Measurements from ENCODE around the gene TRIO.

TRIO gene

DNA sequence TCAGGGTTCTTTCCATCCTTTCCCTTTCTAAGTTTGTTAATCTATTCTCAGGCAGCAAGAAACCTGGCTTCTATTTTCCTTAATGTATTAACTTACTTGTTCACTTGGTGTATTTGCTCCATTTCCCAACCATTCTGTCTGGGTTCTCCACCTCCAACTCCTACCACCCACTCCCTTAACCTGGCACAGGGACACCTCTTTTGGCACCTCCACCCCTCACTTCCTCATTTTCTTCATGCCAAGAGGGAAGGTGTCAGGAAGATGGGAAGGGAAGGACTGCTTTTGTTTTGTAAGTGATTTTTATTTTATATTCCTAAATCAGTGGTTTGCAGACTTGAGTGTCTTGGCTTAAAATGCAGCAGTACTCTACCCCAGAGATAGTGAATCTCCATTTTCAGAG, 166.1 kb downstream of the TRIO start:
- no peak for DNase-seq (ENCODE audit: low read depth in 2 of 2)
- TF ChIP-seq, protein P1, sequence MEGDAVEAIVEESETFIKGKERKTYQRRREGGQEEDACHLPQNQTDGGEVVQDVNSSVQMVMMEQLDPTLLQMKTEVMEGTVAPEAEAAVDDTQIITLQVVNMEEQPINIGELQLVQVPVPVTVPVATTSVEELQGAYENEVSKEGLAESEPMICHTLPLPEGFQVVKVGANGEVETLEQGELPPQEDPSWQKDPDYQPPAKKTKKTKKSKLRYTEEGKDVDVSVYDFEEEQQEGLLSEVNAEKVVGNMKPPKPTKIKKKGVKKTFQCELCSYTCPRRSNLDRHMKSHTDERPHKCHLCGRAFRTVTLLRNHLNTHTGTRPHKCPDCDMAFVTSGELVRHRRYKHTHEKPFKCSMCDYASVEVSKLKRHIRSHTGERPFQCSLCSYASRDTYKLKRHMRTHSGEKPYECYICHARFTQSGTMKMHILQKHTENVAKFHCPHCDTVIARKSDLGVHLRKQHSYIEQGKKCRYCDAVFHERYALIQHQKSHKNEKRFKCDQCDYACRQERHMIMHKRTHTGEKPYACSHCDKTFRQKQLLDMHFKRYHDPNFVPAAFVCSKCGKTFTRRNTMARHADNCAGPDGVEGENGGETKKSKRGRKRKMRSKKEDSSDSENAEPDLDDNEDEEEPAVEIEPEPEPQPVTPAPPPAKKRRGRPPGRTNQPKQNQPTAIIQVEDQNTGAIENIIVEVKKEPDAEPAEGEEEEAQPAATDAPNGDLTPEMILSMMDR (IDR thresholded peaks at IDR 0.05; ENCODE audit: low read depth, low read length), result no peak
- H3K4me3 ChIP-seq (replicated peaks in 1 of 2; ENCODE audit: low read depth in 2 of 2, low read length in 2 of 2), result no peak overlapping the region

DNA sequence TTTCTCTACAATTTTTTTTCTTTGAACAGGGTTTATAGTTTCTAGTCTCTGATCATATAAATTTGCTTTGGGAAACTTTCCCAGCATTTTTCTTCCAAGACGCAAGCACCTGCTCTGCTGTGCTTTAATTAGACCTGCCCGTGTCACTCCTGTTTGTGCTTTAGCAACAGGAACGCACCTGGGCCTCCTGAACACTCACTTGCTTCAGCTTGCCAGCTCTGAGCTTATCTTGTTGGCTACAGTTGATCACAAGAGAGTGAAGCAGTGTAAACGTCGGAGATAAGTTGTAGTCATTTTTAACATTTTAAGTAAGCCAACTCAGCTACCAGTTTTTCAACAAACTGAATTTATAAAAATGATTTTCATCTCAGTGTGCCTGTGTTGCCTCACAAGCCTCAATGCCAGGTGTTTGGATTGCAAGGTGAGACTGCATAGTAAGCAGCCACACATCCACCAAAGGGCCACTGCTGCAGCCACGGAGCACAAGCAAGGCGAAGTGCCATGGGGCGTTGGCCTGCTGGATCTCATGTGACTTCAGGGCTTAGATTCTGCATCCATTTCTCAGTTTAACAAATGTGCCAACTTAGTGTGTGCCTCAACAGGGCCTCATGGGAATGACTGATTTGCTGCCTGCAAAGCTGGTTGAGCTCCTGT, 166.9 kb downstream of the TRIO start:
- TF ChIP-seq, protein P1 (IDR thresholded peaks at IDR 0.05; ENCODE audit: low read depth, low read length), result no peak
- H3K4me3 ChIP-seq (replicated peaks in 1 of 2; ENCODE audit: low read depth in 2 of 2, low read length in 2 of 2), result no peak overlapping the region
- no peak for DNase-seq (ENCODE audit: low read depth in 2 of 2)

DNA sequence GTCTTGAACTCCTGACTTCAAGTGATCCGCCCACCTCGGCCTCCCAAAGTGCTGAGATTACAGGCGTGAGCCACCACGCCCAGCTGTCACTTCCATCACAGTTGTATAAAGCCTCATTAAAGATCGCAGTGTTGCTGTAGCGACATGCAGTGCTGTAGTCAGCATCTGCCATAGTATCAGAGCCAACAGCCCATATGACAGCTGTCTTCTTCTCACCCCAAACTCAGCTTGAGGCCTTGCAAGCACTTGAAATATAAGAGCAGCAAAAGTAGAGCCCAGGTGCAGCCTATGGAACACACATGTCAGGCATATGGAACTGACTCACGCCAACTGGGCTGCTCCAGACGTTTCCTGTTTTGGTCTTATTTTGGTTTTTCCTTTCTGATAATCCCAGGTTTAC, 167.8 kb downstream of the TRIO start:
- no peak overlapping the region for H3K4me3 ChIP-seq (replicated peaks in 1 of 2; ENCODE audit: low read depth in 2 of 2, low read length in 2 of 2)
- TF ChIP-seq, protein P1 (IDR thresholded peaks at IDR 0.05; ENCODE audit: low read depth, low read length), result no peak
- no peak for DNase-seq (ENCODE audit: low read depth in 2 of 2)

DNA sequence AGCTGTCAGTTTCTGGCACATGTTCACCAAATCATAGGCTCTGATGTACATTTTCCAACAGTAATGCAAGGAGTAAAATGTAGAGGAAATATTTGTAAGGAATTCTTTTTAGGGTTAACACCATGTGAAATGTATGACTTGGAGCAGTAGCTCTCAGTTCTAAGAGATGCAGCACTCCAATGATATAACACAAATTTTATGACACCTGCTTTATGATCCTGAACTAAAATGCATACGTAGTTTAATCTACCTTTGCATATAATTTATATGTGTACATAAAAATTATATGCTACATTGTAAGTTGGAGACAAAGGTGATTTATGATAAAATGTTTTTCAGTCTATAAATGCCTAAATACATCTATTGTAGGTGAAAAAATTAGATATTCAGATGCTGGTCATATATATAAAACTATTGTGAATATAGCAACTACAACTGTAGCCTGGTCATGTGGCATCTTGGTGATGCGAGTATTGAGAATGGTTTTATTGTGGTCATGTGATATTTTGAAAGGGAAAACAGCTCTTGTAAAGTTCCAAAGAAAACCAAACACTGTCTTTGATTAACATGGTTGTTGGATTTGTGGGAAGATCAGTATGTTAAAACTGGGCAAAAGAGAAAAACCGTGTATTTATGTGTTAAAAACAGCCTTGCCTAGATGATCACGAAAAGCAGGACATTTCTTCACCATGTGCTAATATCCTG, 171.0 kb downstream of the TRIO start:
- TF ChIP-seq, protein P1 (IDR thresholded peaks at IDR 0.05; ENCODE audit: low read depth, low read length), result no peak
- DNase-seq (ENCODE audit: low read depth in 2 of 2), result no peak
- H3K4me3 ChIP-seq (replicated peaks in 1 of 2; ENCODE audit: low read depth in 2 of 2, low read length in 2 of 2), result no peak overlapping the region

DNA sequence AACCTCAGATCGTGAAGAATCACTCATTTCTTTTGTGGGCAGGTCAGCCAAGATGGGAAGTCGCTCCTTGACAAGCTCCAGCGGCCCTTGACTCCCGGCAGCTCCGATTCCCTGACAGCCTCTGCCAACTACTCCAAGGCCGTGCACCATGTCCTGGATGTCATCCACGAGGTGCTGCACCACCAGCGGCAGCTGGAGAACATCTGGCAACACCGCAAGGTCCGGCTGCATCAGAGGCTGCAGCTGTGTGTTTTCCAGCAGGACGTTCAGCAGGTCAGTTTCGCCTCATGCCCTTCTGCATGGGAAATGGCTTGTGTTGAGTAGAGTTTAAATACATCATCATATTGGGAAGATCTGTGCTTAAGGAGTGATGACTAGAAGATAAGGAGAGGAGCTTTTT, 173.3 kb downstream of the TRIO start:
- no peak overlapping the region for H3K4me3 ChIP-seq (replicated peaks in 1 of 2; ENCODE audit: low read depth in 2 of 2, low read length in 2 of 2)
- TF ChIP-seq, protein P1 (IDR thresholded peaks at IDR 0.05; ENCODE audit: low read depth, low read length), result no peak
- DNase-seq (ENCODE audit: low read depth in 2 of 2), result peak in 1 of 2 donors; percentile 30

DNA sequence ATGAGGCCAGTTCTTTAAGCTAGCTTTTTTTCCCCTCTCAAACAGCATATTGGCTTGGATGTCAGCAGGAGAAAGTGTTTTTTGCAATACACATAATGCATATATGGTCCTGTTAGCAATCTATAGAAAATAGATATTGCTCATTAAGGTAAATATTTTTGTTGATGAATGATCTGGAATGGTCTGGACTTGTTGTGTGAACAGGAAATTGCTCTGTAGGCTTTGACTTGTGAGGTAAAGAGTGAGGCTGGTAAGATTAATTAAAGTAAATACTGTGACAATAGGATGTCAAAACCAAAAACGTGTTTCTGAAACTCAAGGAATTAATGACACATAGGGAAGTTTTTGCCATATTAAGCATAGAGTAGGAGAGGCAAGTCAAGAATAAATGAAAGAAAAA, 176.0 kb downstream of the TRIO start:
- no peak overlapping the region for H3K4me3 ChIP-seq (replicated peaks in 1 of 2; ENCODE audit: low read depth in 2 of 2, low read length in 2 of 2)
- TF ChIP-seq, protein P1 (IDR thresholded peaks at IDR 0.05; ENCODE audit: low read depth, low read length), result no peak
- no peak for DNase-seq (ENCODE audit: low read depth in 2 of 2)

All from cardiac fibroblast (primary cell).